ENCODE data around the gene RHBDF1. TPM values are rescaled to one million over a fixed set of nuclear protein-coding genes. Genes with fewer than 3 reads are reported as not detected.

Gene RHBDF1
- total RNA-seq, 1 experiment from 2014 or later = 5.8 TPM

DNA sequence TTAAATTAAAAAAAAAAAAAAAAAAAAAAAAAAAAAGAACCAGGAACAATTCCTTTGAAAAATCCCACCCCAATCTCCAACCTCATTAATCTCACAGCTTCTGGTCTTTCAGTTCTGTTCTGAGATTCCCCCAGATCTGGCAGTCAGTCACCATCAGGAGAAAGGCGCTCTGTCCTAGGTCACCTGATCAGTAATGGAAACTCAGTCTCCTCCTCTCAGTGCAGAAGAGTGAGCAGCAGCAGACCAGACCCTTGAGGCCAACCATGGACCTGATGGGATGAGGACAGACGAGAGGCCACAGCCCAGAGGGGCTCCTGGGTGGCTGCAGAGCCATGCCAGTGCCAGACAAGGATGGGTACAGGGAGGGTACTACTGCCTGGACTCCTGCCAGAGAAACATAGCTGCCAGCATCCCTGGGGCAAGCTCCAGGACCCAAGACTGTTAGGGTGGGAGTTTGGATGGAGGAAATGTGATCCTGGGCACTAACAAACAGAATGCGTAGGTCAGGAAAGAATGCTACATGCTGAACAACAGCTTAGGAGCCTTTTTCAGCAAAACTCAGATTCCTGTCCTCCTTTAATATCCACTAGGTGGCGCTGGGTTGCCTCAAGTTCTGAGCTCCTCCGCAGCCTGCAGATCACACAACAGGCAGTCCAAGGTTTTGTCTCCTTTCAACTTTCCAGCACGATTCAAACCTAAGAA lies 34.3 kb upstream of the RHBDF1 start:
- ChIA-PET POLR2A (ENCODE audit: low non-redundant PET) (interaction anchor here (0.6 kb wide), 1 partner anchor 204 kb away, joined by 4 read pairs; no protein-coding TSS in a partner anchor), CTCF (interaction anchor here (0.6 to 1.7 kb wide), 13 partner anchors 10 to 256 kb away, joined by 3 to 25 read pairs (median 5); partner anchors contain the start of genes AXIN1 and HBQ1)
- Histone ChIP-seq H3K9me3 (ENCODE audit: low read depth, low read length, poor library complexity, severe bottlenecking) (no peaks in the 10 kb centered on the region), H3K4me1 (ENCODE audit: insufficient read depth, low read length, poor library complexity, severe bottlenecking) (no peaks in the 10 kb centered on the region), H3K27me3 (replicated peaks; ENCODE audit: insufficient read depth, low read depth, low read length, poor library complexity) (no peaks in the 10 kb centered on the region), H3K36me3 (ENCODE audit: insufficient read depth, low read length, poor library complexity, severe bottlenecking) (peaks cover 27% of the 10 kb centered on the region), H3K27ac (ENCODE audit: low read depth, low read length, poor library complexity, severe bottlenecking) (no peak overlapping the region), H3K4me3 (ENCODE audit: low read depth, low read length, poor library complexity, severe bottlenecking) (no peak overlapping the region)
- no TSS peak for BruUV-seq (replicated peaks)
- DNase-seq (ENCODE audit: low spot score) = peak; percentile 85
- TF ChIP-seq EZH2 (IDR thresholded peaks at IDR 0.05; ENCODE audit: borderline replicate concordance, low read depth, low read length, poor library complexity, severe bottlenecking) = no peak
- TF ChIP-seq, protein P1, sequence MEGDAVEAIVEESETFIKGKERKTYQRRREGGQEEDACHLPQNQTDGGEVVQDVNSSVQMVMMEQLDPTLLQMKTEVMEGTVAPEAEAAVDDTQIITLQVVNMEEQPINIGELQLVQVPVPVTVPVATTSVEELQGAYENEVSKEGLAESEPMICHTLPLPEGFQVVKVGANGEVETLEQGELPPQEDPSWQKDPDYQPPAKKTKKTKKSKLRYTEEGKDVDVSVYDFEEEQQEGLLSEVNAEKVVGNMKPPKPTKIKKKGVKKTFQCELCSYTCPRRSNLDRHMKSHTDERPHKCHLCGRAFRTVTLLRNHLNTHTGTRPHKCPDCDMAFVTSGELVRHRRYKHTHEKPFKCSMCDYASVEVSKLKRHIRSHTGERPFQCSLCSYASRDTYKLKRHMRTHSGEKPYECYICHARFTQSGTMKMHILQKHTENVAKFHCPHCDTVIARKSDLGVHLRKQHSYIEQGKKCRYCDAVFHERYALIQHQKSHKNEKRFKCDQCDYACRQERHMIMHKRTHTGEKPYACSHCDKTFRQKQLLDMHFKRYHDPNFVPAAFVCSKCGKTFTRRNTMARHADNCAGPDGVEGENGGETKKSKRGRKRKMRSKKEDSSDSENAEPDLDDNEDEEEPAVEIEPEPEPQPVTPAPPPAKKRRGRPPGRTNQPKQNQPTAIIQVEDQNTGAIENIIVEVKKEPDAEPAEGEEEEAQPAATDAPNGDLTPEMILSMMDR (conservative IDR thresholded peaks at IDR 0.05; ENCODE audit: low read depth, low read length) = peak; percentile 83
- intact Hi-C loops (cut with micrococcal nuclease; ENCODE audit: unreplicated experiment) = loop anchor here (1.0 to 5.0 kb wide), 2 partner anchors 75 to 256 kb away; no protein-coding TSS in a partner anchor

DNA sequence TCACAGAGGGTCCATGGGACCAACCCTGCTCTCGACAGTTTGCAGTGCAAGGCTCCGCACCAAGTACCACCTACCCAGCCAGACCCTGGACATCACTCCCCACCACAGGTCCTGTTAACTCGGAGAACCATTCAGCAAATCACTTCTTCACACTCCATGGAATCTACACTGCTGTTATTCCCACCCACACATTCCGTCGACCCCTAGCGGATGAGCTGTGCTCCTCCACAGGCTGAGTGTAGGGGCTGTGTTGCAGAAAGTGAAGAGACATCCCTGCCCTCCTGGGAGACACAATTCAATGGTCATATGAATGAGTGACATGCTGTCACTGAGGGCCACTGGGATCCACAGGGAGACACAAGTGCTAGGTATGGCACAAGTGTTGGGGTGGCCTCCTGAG lies 33.1 kb upstream of the RHBDF1 start:
- H3K4me3 ChIP-seq (ENCODE audit: low read depth, low read length, poor library complexity, severe bottlenecking) = no peak overlapping the region
- ChIA-PET POLR2A (ENCODE audit: low non-redundant PET) (no interaction called here), CTCF (no interaction called here)
- no peaks in the 10 kb centered on the region for H3K9me3 ChIP-seq (ENCODE audit: low read depth, low read length, poor library complexity, severe bottlenecking)
- H3K27ac ChIP-seq (ENCODE audit: low read depth, low read length, poor library complexity, severe bottlenecking) = no peak overlapping the region
- no TSS peak for BruUV-seq (replicated peaks)
- H3K36me3 ChIP-seq (ENCODE audit: insufficient read depth, low read length, poor library complexity, severe bottlenecking) = peaks cover 25% of the 10 kb centered on the region
- DNase-seq (ENCODE audit: low spot score) = no peak
- no peaks in the 10 kb centered on the region for H3K27me3 ChIP-seq (replicated peaks; ENCODE audit: insufficient read depth, low read depth, low read length, poor library complexity)
- H3K4me1 ChIP-seq (ENCODE audit: insufficient read depth, low read length, poor library complexity, severe bottlenecking) = no peaks in the 10 kb centered on the region
- intact Hi-C loops (cut with micrococcal nuclease; ENCODE audit: unreplicated experiment) = loop anchor here (5.0 kb wide), 1 partner anchor 257 kb away; no protein-coding TSS in a partner anchor
- TF ChIP-seq, protein P1 (conservative IDR thresholded peaks at IDR 0.05; ENCODE audit: low read depth, low read length) = no peak
- TF ChIP-seq EZH2 (IDR thresholded peaks at IDR 0.05; ENCODE audit: borderline replicate concordance, low read depth, low read length, poor library complexity, severe bottlenecking) = no peak

DNA sequence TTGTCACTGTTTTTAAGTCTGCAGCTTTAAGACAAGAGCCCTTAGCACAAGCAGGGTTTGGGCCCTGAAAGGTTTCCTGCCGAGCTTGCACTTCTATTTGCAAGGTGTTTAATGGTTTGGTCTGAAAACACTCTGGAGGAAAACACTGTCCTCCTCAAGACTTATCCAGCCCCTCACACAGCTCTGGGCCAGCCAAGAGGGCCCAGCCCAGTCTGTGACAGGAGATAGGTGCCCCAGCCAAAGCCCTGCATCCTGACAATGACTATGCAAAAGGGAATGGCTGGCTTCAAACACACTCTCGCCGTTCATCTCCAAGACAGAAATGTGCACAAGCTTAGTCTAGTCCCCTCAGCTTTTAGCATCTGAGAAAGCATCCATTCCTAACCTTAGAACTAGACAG lies 32.5 kb upstream of the RHBDF1 start:
- no peaks in the 10 kb centered on the region for H3K27me3 ChIP-seq (replicated peaks; ENCODE audit: insufficient read depth, low read depth, low read length, poor library complexity)
- ChIA-PET CTCF (no interaction called here), POLR2A (ENCODE audit: low non-redundant PET) (no interaction called here)
- peaks cover 21% of the 10 kb centered on the region for H3K36me3 ChIP-seq (ENCODE audit: insufficient read depth, low read length, poor library complexity, severe bottlenecking)
- DNase-seq (ENCODE audit: low spot score) = no peak
- no peak for TF ChIP-seq EZH2 (IDR thresholded peaks at IDR 0.05; ENCODE audit: borderline replicate concordance, low read depth, low read length, poor library complexity, severe bottlenecking)
- TF ChIP-seq, protein P1 (conservative IDR thresholded peaks at IDR 0.05; ENCODE audit: low read depth, low read length) = no peak
- no peaks in the 10 kb centered on the region for H3K9me3 ChIP-seq (ENCODE audit: low read depth, low read length, poor library complexity, severe bottlenecking)
- H3K4me3 ChIP-seq (ENCODE audit: low read depth, low read length, poor library complexity, severe bottlenecking) = no peak overlapping the region
- H3K27ac ChIP-seq (ENCODE audit: low read depth, low read length, poor library complexity, severe bottlenecking) = no peak overlapping the region
- no peaks in the 10 kb centered on the region for H3K4me1 ChIP-seq (ENCODE audit: insufficient read depth, low read length, poor library complexity, severe bottlenecking)
- intact Hi-C loops (cut with micrococcal nuclease; ENCODE audit: unreplicated experiment) = loop anchor here (5.0 kb wide), 1 partner anchor 257 kb away; no protein-coding TSS in a partner anchor
- no TSS peak for BruUV-seq (replicated peaks)
